ENCODE results near the gene ZFP92.

Gene ZFP92

GRCh38 chrX:153441296-153441695, 30.0 kb downstream of the ZFP92 start:
- FAIRE-seq: no peak

- FAIRE-seq: no peak
Observed at GRCh38 chrX:153441981-153442380, 30.7 kb downstream of the ZFP92 start.

GRCh38 chrX:153442463-153442862, 31.2 kb downstream of the ZFP92 start:
- no peak for FAIRE-seq

- FAIRE-seq: no peak
Observed at GRCh38 chrX:153443476-153444332, 32.4 kb downstream of the ZFP92 start.

GRCh38 chrX:153444333-153445011, 33.2 kb downstream of the ZFP92 start:
- FAIRE-seq: no peak

GRCh38 chrX:153445106-153445855, 34.0 kb downstream of the ZFP92 start:
- FAIRE-seq: no peak

- FAIRE-seq: no peak
Observed at GRCh38 chrX:153445856-153446635, 34.8 kb downstream of the ZFP92 start, which contains the start of gene TREX2. Gene TREX2, minus strand, starts transcription at chrX:153446056. Its CDS starts 626 bp downstream, at chrX:153445430.

- FAIRE-seq: no peak
Observed at GRCh38 chrX:153446636-153446936, 35.3 kb downstream of the ZFP92 start.

- no peak for FAIRE-seq
Observed at GRCh38 chrX:153446950-153447580, 35.8 kb downstream of the ZFP92 start.

GRCh38 chrX:153447581-153447960, 36.3 kb downstream of the ZFP92 start:
- no peak for FAIRE-seq

GRCh38 chrX:153448556-153449367, 37.5 kb downstream of the ZFP92 start:
- FAIRE-seq: no peak

- FAIRE-seq: no peak
Observed at GRCh38 chrX:153449368-153450113, 38.3 kb downstream of the ZFP92 start.

- FAIRE-seq: no peak
Observed at GRCh38 chrX:153450114-153450948, 39.1 kb downstream of the ZFP92 start.

GRCh38 chrX:153450949-153451277, 39.6 kb downstream of the ZFP92 start:
- FAIRE-seq: no peak

GRCh38 chrX:153454901-153455550, 43.8 kb downstream of the ZFP92 start:
- FAIRE-seq: no peak

GRCh38 chrX:153455571-153455970, 44.3 kb downstream of the ZFP92 start:
- FAIRE-seq: no peak

GRCh38 chrX:153456161-153456560, 44.9 kb downstream of the ZFP92 start:
- FAIRE-seq: no peak

- FAIRE-seq: no peak
Observed at GRCh38 chrX:153456704-153457103, 45.4 kb downstream of the ZFP92 start.

GRCh38 chrX:153457136-153457825, 46.0 kb downstream of the ZFP92 start:
- no peak for FAIRE-seq

Measured in colon (tissue), 2 donors.